22Rv1 (cell line): ENCODE measurements around the gene GABARAPL1.

ENCODE experiments used
- CTCF ChIP-seq: fragments of 450-650 bp; IDR thresholded peaks from 2 replicates; pipeline ENCODE4 v1.5.1; 2017; ENCODE audit warnings: mild to moderate bottlenecking
- ZFX ChIP-seq: fragments of 450-650 bp; IDR thresholded peaks from 2 replicates; pipeline ENCODE4 v1.6.1; 2017; ENCODE audit warnings: antibody characterized with exemption, borderline replicate concordance

- TF ChIP-seq CTCF (no peak), ZFX (no peak)
Observed at GRCh38 chr12:10214895-10215267, 2.2 kb downstream of the GABARAPL1 start.
